WTC11 (cell line): ENCODE results near the gene CIAO2A. TPM values are rescaled to one million over a fixed set of nuclear protein-coding genes. Genes with fewer than 3 reads are reported as not detected.

Experiments
- ATF2 ChIP-seq: sonication (generic); formaldehyde crosslinking; IDR thresholded peaks from 2 replicates; pipeline ENCODE4 v1.8.1; 2022; ENCODE audit warnings: low read depth, missing genetic modification reagents, borderline replicate concordance
- CBFB ChIP-seq: sonication (generic); formaldehyde crosslinking; IDR thresholded peaks from 2 replicates; pipeline ENCODE4 v1.8.1; 2022; ENCODE audit warnings: mild to moderate bottlenecking, low read depth, missing genetic modification reagents
- ERG ChIP-seq: fragments of 250-450 bp; sonication (Bioruptor Pico); IDR thresholded peaks from 2 replicates; pipeline ENCODE4 v1.8.0; 2021; ENCODE audit warnings: mild to moderate bottlenecking
- FOXP1 ChIP-seq: sonication (generic); formaldehyde crosslinking; IDR thresholded peaks from 2 replicates; pipeline ENCODE4 v1.8.0; 2022; ENCODE audit warnings: missing genetic modification reagents, mild to moderate bottlenecking, moderate library complexity, borderline replicate concordance
- GRHL2 ChIP-seq: fragments of 250-450 bp; sonication (Bioruptor Pico); IDR thresholded peaks from 2 replicates; pipeline ENCODE4 v1.8.0; 2022; ENCODE audit warnings: mild to moderate bottlenecking, moderate library complexity; ENCODE audit not compliant: insufficient replicate concordance, severe bottlenecking
- MAX ChIP-seq: sonication (generic); formaldehyde crosslinking; IDR thresholded peaks from 2 replicates; pipeline ENCODE4 v1.8.0; 2022; ENCODE audit warnings: mild to moderate bottlenecking, missing genetic modification reagents
- NFYB ChIP-seq: sonication (generic); formaldehyde crosslinking; conservative IDR thresholded peaks from 2 replicates; pipeline ENCODE4 v1.8.0; 2022; ENCODE audit warnings: low read depth, missing genetic modification reagents
- NR1H2 ChIP-seq: sonication (generic); formaldehyde crosslinking; IDR thresholded peaks from 2 replicates; pipeline ENCODE4 v1.9.0; 2021; ENCODE audit warnings: mild to moderate bottlenecking, moderate library complexity, missing genetic modification reagents
- OVOL2 ChIP-seq: fragments of 250-450 bp; sonication (Bioruptor Pico); IDR thresholded peaks from 2 replicates; pipeline ENCODE4 v1.9.0; 2021; ENCODE audit warnings: mild to moderate bottlenecking, borderline replicate concordance
- TCF7 ChIP-seq: sonication (generic); formaldehyde crosslinking; IDR thresholded peaks from 2 replicates; pipeline ENCODE4 v1.8.0; 2022; ENCODE audit warnings: mild to moderate bottlenecking, low read depth, missing genetic modification reagents, moderate library complexity
- TEAD4 ChIP-seq: sonication (generic); formaldehyde crosslinking; IDR thresholded peaks from 2 replicates; pipeline ENCODE4 v1.8.0; 2022; ENCODE audit warnings: mild to moderate bottlenecking, missing genetic modification reagents
- ZNF232 ChIP-seq: sonication (generic); formaldehyde crosslinking; IDR thresholded peaks from 2 replicates; pipeline ENCODE4 v1.8.0; 2022; ENCODE audit warnings: mild to moderate bottlenecking, missing genetic modification reagents
- ZNF416 ChIP-seq: fragments of 250-450 bp; sonication (Bioruptor Pico); IDR thresholded peaks from 2 replicates; pipeline ENCODE4 v1.9.0; 2021; ENCODE audit warnings: mild to moderate bottlenecking, inconsistent platforms
- total RNA-seq: library from RNA; stranded (reverse); gene quantifications from 3 replicates; pipeline ENCODE4 v1.2.3, GENCODE V29; 2021
- TF ChIP-seq, protein P1 (sequence below): sonication (generic); formaldehyde crosslinking; IDR thresholded peaks from 2 replicates; pipeline ENCODE4 v1.8.1; 2022; ENCODE audit warnings: missing genetic modification reagents, borderline replicate concordance
- TF ChIP-seq, protein P2 (sequence below): sonication (generic); formaldehyde crosslinking; IDR thresholded peaks from 2 replicates; pipeline ENCODE4 v1.8.0; 2023; ENCODE audit warnings: mild to moderate bottlenecking, missing genetic modification reagents
- TF ChIP-seq, protein P3 (sequence below): sonication (generic); formaldehyde crosslinking; IDR thresholded peaks from 2 replicates; pipeline ENCODE4 v1.8.1; 2022; ENCODE audit warnings: low read depth, mild to moderate bottlenecking, moderate library complexity, missing genetic modification reagents, borderline replicate concordance
- TF ChIP-seq, protein P4 (sequence below): sonication (generic); formaldehyde crosslinking; IDR thresholded peaks from 2 replicates; pipeline ENCODE4 v1.8.0; 2022; ENCODE audit warnings: mild to moderate bottlenecking, missing genetic modification reagents
- TF ChIP-seq, protein P5 (sequence below): sonication (generic); formaldehyde crosslinking; IDR thresholded peaks from 2 replicates; pipeline ENCODE4 v1.8.0; 2022; ENCODE audit warnings: mild to moderate bottlenecking, missing genetic modification reagents
- TF ChIP-seq, protein P6 (sequence below): sonication (generic); formaldehyde crosslinking; IDR thresholded peaks from 2 replicates; pipeline ENCODE4 v1.8.0; 2023; ENCODE audit warnings: missing genetic modification reagents
- TF ChIP-seq, protein P7 (sequence below): fragments of 250-450 bp; sonication (Bioruptor Pico); IDR thresholded peaks from 2 replicates; pipeline ENCODE4 v2.1.2; 2022; ENCODE audit warnings: mild to moderate bottlenecking, moderate library complexity

CIAO2A gene
- total RNA-seq, 1 experiment from 2014 or later, result 73.6 TPM

DNA sequence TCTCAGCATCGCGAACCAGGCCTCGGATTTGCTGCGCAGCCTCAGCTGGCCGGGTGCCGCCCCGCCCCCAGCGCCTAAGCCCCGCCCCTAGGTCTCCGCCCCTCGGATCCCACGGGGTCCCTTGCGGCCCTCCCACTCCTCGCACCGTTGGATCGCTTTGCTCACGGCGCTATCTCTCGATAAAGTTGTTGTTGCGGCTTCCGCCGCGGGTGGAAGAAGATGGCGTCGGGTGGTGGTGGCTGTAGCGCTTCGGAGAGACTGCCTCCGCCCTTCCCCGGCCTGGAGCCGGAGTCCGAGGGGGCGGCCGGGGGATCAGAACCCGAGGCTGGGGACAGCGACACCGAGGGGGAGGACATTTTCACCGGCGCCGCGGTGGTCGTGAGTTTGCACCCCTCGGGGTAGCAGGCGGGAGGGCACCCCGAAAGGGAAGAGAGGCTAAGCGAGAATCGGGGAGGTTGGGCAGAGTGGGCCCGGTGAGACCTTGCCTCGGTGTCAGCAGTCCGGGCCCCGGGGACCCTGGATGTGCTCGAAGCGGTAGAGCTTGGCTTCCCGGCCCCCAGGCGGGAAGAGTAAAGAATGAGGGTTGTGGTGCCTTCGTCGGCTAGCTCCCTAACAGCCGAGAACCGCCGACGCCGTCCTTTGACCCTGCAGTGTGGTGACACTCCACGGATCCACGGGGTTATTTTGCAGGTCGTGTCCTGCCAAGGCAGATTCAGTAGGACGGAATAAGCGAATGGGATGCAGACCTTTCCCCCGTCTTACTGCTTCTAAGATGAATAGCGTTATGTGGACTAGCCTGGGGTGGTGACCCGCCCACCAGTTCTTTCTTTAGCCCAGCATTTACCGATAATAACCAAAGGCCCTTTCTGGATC lies 2.4 kb upstream of the CIAO2A start, which contains the start of gene SNX1 (continued):
- TF ChIP-seq, protein P1, sequence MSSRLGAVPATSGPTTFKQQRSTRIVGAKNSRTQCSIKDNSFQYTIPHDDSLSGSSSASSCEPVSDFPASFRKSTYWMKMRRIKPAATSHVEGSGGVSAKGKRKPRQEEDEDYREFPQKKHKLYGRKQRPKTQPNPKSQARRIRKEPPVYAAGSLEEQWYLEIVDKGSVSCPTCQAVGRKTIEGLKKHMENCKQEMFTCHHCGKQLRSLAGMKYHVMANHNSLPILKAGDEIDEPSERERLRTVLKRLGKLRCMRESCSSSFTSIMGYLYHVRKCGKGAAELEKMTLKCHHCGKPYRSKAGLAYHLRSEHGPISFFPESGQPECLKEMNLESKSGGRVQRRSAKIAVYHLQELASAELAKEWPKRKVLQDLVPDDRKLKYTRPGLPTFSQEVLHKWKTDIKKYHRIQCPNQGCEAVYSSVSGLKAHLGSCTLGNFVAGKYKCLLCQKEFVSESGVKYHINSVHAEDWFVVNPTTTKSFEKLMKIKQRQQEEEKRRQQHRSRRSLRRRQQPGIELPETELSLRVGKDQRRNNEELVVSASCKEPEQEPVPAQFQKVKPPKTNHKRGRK (CRISPR knock-in tag), result no peak
- TF ChIP-seq ATF2 (CRISPR knock-in tag), result no peak
- peak; percentile 43; the same call in 1 of the 2 replicates for TF ChIP-seq FOXP1 (CRISPR knock-in tag)
- TF ChIP-seq, protein P2, sequence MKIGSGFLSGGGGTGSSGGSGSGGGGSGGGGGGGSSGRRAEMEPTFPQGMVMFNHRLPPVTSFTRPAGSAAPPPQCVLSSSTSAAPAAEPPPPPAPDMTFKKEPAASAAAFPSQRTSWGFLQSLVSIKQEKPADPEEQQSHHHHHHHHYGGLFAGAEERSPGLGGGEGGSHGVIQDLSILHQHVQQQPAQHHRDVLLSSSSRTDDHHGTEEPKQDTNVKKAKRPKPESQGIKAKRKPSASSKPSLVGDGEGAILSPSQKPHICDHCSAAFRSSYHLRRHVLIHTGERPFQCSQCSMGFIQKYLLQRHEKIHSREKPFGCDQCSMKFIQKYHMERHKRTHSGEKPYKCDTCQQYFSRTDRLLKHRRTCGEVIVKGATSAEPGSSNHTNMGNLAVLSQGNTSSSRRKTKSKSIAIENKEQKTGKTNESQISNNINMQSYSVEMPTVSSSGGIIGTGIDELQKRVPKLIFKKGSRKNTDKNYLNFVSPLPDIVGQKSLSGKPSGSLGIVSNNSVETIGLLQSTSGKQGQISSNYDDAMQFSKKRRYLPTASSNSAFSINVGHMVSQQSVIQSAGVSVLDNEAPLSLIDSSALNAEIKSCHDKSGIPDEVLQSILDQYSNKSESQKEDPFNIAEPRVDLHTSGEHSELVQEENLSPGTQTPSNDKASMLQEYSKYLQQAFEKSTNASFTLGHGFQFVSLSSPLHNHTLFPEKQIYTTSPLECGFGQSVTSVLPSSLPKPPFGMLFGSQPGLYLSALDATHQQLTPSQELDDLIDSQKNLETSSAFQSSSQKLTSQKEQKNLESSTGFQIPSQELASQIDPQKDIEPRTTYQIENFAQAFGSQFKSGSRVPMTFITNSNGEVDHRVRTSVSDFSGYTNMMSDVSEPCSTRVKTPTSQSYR, result no peak
- TF ChIP-seq, protein P3, sequence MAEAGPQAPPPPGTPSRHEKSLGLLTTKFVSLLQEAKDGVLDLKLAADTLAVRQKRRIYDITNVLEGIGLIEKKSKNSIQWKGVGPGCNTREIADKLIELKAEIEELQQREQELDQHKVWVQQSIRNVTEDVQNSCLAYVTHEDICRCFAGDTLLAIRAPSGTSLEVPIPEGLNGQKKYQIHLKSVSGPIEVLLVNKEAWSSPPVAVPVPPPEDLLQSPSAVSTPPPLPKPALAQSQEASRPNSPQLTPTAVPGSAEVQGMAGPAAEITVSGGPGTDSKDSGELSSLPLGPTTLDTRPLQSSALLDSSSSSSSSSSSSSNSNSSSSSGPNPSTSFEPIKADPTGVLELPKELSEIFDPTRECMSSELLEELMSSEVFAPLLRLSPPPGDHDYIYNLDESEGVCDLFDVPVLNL, result no peak
- 0 out of 2 replicates have a peak, but pooled peaks have one; percentile 49 for TF ChIP-seq ZNF232 (CRISPR knock-in tag)
- peak; percentile 46; the same call in 1 of the 2 replicates for TF ChIP-seq MAX (CRISPR knock-in tag)
- no peak for TF ChIP-seq CBFB (CRISPR knock-in tag)
- TF ChIP-seq, protein P4, sequence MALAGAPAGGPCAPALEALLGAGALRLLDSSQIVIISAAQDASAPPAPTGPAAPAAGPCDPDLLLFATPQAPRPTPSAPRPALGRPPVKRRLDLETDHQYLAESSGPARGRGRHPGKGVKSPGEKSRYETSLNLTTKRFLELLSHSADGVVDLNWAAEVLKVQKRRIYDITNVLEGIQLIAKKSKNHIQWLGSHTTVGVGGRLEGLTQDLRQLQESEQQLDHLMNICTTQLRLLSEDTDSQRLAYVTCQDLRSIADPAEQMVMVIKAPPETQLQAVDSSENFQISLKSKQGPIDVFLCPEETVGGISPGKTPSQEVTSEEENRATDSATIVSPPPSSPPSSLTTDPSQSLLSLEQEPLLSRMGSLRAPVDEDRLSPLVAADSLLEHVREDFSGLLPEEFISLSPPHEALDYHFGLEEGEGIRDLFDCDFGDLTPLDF (CRISPR knock-in tag), result no peak; the same call in 1 of the 2 replicates
- TF ChIP-seq, protein P5, sequence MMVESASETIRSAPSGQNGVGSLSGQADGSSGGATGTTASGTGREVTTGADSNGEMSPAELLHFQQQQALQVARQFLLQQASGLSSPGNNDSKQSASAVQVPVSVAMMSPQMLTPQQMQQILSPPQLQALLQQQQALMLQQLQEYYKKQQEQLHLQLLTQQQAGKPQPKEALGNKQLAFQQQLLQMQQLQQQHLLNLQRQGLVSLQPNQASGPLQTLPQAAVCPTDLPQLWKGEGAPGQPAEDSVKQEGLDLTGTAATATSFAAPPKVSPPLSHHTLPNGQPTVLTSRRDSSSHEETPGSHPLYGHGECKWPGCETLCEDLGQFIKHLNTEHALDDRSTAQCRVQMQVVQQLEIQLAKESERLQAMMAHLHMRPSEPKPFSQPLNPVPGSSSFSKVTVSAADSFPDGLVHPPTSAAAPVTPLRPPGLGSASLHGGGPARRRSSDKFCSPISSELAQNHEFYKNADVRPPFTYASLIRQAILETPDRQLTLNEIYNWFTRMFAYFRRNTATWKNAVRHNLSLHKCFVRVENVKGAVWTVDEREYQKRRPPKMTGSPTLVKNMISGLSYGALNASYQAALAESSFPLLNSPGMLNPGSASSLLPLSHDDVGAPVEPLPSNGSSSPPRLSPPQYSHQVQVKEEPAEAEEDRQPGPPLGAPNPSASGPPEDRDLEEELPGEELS (CRISPR knock-in tag), result peak; percentile 41; the same call in 1 of the 2 replicates
- TF ChIP-seq, protein P6, sequence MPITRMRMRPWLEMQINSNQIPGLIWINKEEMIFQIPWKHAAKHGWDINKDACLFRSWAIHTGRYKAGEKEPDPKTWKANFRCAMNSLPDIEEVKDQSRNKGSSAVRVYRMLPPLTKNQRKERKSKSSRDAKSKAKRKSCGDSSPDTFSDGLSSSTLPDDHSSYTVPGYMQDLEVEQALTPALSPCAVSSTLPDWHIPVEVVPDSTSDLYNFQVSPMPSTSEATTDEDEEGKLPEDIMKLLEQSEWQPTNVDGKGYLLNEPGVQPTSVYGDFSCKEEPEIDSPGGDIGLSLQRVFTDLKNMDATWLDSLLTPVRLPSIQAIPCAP (CRISPR knock-in tag), result peak; percentile 40; the same call in 1 of the 2 replicates
- TF ChIP-seq NFYB (CRISPR knock-in tag), result no peak
- TF ChIP-seq NR1H2 (CRISPR knock-in tag), result no peak
- no peak for TF ChIP-seq TEAD4 (CRISPR knock-in tag)
- TF ChIP-seq ERG (CRISPR knock-in tag), result no peak
- TF ChIP-seq, protein P7, sequence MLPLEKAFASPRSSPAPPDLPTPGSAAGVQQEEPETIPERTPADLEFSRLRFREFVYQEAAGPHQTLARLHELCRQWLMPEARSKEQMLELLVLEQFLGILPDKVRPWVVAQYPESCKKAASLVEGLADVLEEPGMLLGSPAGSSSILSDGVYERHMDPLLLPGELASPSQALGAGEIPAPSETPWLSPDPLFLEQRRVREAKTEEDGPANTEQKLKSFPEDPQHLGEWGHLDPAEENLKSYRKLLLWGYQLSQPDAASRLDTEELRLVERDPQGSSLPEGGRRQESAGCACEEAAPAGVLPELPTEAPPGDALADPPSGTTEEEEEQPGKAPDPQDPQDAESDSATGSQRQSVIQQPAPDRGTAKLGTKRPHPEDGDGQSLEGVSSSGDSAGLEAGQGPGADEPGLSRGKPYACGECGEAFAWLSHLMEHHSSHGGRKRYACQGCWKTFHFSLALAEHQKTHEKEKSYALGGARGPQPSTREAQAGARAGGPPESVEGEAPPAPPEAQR (CRISPR knock-in tag), result no peak
- no peak for TF ChIP-seq GRHL2 (CRISPR knock-in tag)
- no peak for TF ChIP-seq ZNF416 (CRISPR knock-in tag)
- TF ChIP-seq OVOL2 (CRISPR knock-in tag), result no peak
- TF ChIP-seq TCF7 (CRISPR knock-in tag), result no peak
